Measurements from ENCODE around the gene COL21A1. TPM values are rescaled to one million over a fixed set of nuclear protein-coding genes. Genes with fewer than 3 reads are reported as not detected.

The COL21A1 gene
- total RNA-seq, 1 donor from 2014 or later, result 0.57 TPM

GRCh38 chr6:56188429-56188828 lies 59.0 kb downstream of the COL21A1 start:
- peaks cover 2% of the 10 kb centered on the region for H3K9me3 Mint-ChIP-seq (ENCODE audit: unreplicated experiment)
- no peaks in the 10 kb centered on the region for H4K20me1 ChIP-seq (ENCODE audit: insufficient read depth, low read length)
- no peaks in the 10 kb centered on the region for H3K27me3 Mint-ChIP-seq (ENCODE audit: low read depth, unreplicated experiment)
- H3K27ac Mint-ChIP-seq (ENCODE audit: unreplicated experiment), result no peak overlapping the region
- H3K4me1 Mint-ChIP-seq (ENCODE audit: low read depth, unreplicated experiment), result no peaks in the 10 kb centered on the region
- no peaks in the 10 kb centered on the region for H3K36me3 ChIP-seq (ENCODE audit: insufficient read depth, low read length)
- no peak overlapping the region for H3K9ac ChIP-seq (ENCODE audit: low read length)
- no peaks in the 10 kb centered on the region for H3K9me3 ChIP-seq (ENCODE audit: insufficient read depth, low read depth, low read length)
- H3K4me3 Mint-ChIP-seq (ENCODE audit: unreplicated experiment), result no peak overlapping the region
- no peaks in the 10 kb centered on the region for H3K79me2 ChIP-seq (ENCODE audit: insufficient read depth, low read length)
- TF ChIP-seq EZH2 (IDR thresholded peaks at IDR 0.05; ENCODE audit: insufficient read depth, low read length) (no peak), CTCF (IDR thresholded peaks at IDR 0.05; ENCODE audit: insufficient read depth, low read depth, low read length) (no peak)
- H3K4me3 ChIP-seq (ENCODE audit: insufficient read depth, low read depth, low read length), result no peak overlapping the region
- FAIRE-seq, result no peak
- H3K27ac ChIP-seq (ENCODE audit: low read depth, low read length), result no peak overlapping the region
- no peak overlapping the region for H3K4me2 ChIP-seq (ENCODE audit: low read length)
- DNase-seq (ENCODE audit: low read depth), result no peak
- no peaks in the 10 kb centered on the region for H3K27me3 ChIP-seq (ENCODE audit: insufficient read depth, low read length)
- no peaks in the 10 kb centered on the region for H3K36me3 Mint-ChIP-seq (ENCODE audit: low read depth, unreplicated experiment)
- no peak overlapping the region for H2AFZ ChIP-seq (ENCODE audit: low read depth, low read length)
- no peaks in the 10 kb centered on the region for H3K4me1 ChIP-seq (ENCODE audit: insufficient read depth, low read length)

GRCh38 chr6:56187686-56188085 lies 59.7 kb downstream of the COL21A1 start:
- Mint-ChIP-seq H3K27me3 (ENCODE audit: low read depth, unreplicated experiment) (no peaks in the 10 kb centered on the region), H3K27ac (ENCODE audit: unreplicated experiment) (no peak overlapping the region), H3K36me3 (ENCODE audit: low read depth, unreplicated experiment) (no peaks in the 10 kb centered on the region)

More at GRCh38 chr6:56187686-56188085, 59.7 kb downstream of the COL21A1 start:
- no peak for FAIRE-seq
- no peak overlapping the region for H3K4me3 Mint-ChIP-seq (ENCODE audit: unreplicated experiment)
- H3K9me3 Mint-ChIP-seq (ENCODE audit: unreplicated experiment), result peaks cover 2% of the 10 kb centered on the region
- Histone ChIP-seq H3K4me3 (ENCODE audit: insufficient read depth, low read depth, low read length) (no peak overlapping the region), H3K36me3 (ENCODE audit: insufficient read depth, low read length) (no peaks in the 10 kb centered on the region), H3K4me2 (ENCODE audit: low read length) (no peak overlapping the region), H3K27me3 (ENCODE audit: insufficient read depth, low read length) (no peaks in the 10 kb centered on the region), H3K27ac (ENCODE audit: low read depth, low read length) (no peak overlapping the region), H2AFZ (ENCODE audit: low read depth, low read length) (no peak overlapping the region), H4K20me1 (ENCODE audit: insufficient read depth, low read length) (no peaks in the 10 kb centered on the region), H3K79me2 (ENCODE audit: insufficient read depth, low read length) (no peaks in the 10 kb centered on the region), H3K9me3 (ENCODE audit: insufficient read depth, low read depth, low read length) (no peaks in the 10 kb centered on the region), H3K9ac (ENCODE audit: low read length) (no peak overlapping the region), H3K4me1 (ENCODE audit: insufficient read depth, low read length) (no peaks in the 10 kb centered on the region)
- TF ChIP-seq EZH2 (IDR thresholded peaks at IDR 0.05; ENCODE audit: insufficient read depth, low read length), result no peak
- TF ChIP-seq CTCF (IDR thresholded peaks at IDR 0.05; ENCODE audit: insufficient read depth, low read depth, low read length), result no peak
- no peaks in the 10 kb centered on the region for H3K4me1 Mint-ChIP-seq (ENCODE audit: low read depth, unreplicated experiment)
- DNase-seq (ENCODE audit: low read depth), result no peak
